Activated naive CD4-positive, alpha-beta T cell treated with anti-CD3 and anti-CD28 coated beads, Interleukin-2, amount 50 U/mL, for 24 hours (primary cell): Measurements from ENCODE around the gene EPHA4.
"Not testable (repeated sequence)": the region's sequence is repeated elsewhere in the genome, so short reads cannot be mapped to it uniquely, and the experiment has no call there.

Experiments
- H3K27ac Mint-ChIP-seq: one replicate; pipeline ENCODE4 v1.8.0; 2021; ENCODE audit warnings: mild to moderate bottlenecking, mixed read lengths
- H3K27me3 Mint-ChIP-seq: one replicate; pipeline ENCODE4 v1.8.0; 2021; ENCODE audit warnings: mixed read lengths
- H3K36me3 Mint-ChIP-seq: one replicate; pipeline ENCODE4 v1.8.0; 2021; ENCODE audit warnings: mixed read lengths
- H3K4me1 Mint-ChIP-seq: one replicate; pipeline ENCODE4 v1.8.0; 2021; ENCODE audit warnings: mixed read lengths
- H3K4me3 Mint-ChIP-seq: one replicate; pipeline ENCODE4 v1.8.0; 2021; ENCODE audit warnings: mild to moderate bottlenecking, mixed read lengths
- H3K9me3 Mint-ChIP-seq: one replicate; pipeline ENCODE4 v1.8.0; 2021; ENCODE audit warnings: mixed read lengths

EPHA4 gene

DNA sequence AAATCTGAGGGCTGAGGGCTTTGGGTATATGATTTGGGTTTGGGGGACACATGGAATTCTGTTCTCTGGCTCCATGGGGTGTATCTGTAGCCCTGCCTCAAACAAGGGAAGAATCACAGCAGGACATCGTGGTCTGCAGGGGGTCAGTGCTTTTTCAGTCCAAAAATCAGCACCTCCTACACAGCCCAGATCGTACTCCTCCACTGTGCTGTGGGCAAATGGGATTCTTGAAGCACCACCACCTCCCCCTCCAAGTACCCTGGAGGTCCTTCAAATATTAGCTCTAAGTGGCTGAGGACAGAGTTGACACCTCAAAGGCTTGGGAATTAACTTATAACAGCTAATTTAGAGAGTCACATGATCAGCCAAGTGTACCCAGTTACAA is 41.5 kb downstream of the EPHA4 start:
- Mint-ChIP-seq H3K27me3 (no peaks in the 10 kb centered on the region), H3K4me1 (peaks cover 54% of the 10 kb centered on the region), H3K27ac (peak overlapping the region; percentile 90), H3K9me3 (no peaks in the 10 kb centered on the region), H3K4me3 (peak overlapping the region; percentile 86), H3K36me3 (no peaks in the 10 kb centered on the region)

DNA sequence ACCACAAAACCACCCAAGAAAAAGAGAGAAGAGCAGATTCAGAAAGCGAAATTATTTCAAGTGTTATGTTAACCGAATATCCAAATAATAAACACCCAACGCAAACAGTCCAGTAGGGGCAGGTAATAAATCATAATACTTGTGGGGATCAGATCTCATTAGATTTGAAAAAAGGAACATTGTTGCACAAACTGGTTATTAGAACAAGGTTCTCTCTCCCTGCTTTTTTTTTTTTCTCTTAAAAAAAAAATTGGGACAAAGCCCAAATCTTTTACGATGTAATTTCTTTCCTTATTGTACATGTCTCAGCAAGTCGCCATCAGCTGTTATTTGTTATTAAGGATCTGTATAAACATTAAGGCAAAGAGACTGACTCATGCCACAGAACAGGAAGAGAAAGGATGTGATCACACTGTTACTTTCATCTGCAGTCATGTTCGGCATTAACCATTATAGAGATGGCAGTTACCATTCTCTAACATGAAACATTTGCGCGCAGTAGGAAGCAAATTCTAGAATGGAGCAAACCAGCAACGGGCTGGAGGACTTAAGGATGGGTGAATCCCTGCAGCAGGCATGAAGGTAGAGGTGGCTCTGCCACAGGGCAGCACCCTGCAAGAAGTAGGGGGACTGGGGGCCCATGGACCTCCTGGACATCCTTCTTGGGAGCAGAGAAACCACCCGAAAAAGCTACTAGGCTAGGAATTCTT is 42.0 kb downstream of the EPHA4 start:
- peak overlapping the region; percentile 86 for H3K4me3 Mint-ChIP-seq
- no peaks in the 10 kb centered on the region for H3K36me3 Mint-ChIP-seq
- no peaks in the 10 kb centered on the region for H3K9me3 Mint-ChIP-seq
- peaks cover 49% of the 10 kb centered on the region for H3K4me1 Mint-ChIP-seq
- H3K27ac Mint-ChIP-seq, result peak overlapping the region; percentile 95
- H3K27me3 Mint-ChIP-seq, result no peaks in the 10 kb centered on the region

DNA sequence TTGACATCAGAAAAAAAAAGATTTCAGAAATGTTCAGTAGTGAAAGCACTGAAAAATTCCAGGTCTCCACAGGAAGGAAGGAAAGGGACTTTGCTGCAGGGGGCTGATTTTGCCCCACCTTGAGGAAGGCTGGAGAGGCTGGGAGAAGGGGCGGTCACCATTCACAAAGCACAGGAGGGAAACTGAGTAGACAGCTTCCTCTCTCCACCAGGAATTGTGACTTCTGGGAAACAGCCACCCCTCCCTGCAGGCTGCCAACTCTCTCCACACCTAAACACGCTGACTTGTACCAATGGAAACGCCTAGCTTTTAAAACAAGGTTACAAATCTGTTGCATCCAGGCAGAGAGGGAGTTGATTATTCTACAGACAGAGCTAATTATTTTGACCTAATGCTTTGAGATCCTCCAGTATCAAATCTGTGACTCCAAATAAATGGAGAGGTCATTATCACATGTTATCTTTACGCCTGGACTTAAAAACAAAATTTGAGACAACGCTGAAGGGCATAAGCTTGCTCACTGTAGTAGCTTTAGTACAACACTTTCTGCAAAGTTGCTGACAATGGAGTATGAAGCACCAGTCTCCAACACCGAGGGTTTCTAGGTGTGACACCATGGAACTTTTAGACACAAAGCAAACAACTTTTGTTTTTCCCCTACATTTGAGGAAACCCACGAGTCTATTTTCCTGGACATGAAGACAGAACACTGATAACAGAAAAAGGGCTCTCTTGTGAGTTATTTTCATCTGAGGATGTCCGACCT is 42.7 kb downstream of the EPHA4 start:
- peak overlapping the region; percentile 95 for H3K27ac Mint-ChIP-seq
- H3K27me3 Mint-ChIP-seq, result no peaks in the 10 kb centered on the region

GRCh38 chr2:221527776-221528309 is 44.3 kb downstream of the EPHA4 start:
- H3K4me3 Mint-ChIP-seq, result peak overlapping the region; percentile 70
- no peaks in the 10 kb centered on the region for H3K36me3 Mint-ChIP-seq
- peaks cover 48% of the 10 kb centered on the region for H3K4me1 Mint-ChIP-seq
- H3K27me3 Mint-ChIP-seq, result no peaks in the 10 kb centered on the region
- H3K9me3 Mint-ChIP-seq, result no peaks in the 10 kb centered on the region
- H3K27ac Mint-ChIP-seq, result peak overlapping the region; percentile 97

More for the DNA sequence above, 42.7 kb downstream of the EPHA4 start:
- no peaks in the 10 kb centered on the region for H3K9me3 Mint-ChIP-seq
- H3K36me3 Mint-ChIP-seq, result no peaks in the 10 kb centered on the region
- H3K4me3 Mint-ChIP-seq, result peak overlapping the region; percentile 86
- H3K4me1 Mint-ChIP-seq, result peaks cover 48% of the 10 kb centered on the region

GRCh38 chr2:221524158-221524557 is 47.9 kb downstream of the EPHA4 start:
- no peak overlapping the region for H3K4me3 Mint-ChIP-seq
- no peak overlapping the region for H3K27ac Mint-ChIP-seq
- H3K27me3 Mint-ChIP-seq, result no peaks in the 10 kb centered on the region

DNA sequence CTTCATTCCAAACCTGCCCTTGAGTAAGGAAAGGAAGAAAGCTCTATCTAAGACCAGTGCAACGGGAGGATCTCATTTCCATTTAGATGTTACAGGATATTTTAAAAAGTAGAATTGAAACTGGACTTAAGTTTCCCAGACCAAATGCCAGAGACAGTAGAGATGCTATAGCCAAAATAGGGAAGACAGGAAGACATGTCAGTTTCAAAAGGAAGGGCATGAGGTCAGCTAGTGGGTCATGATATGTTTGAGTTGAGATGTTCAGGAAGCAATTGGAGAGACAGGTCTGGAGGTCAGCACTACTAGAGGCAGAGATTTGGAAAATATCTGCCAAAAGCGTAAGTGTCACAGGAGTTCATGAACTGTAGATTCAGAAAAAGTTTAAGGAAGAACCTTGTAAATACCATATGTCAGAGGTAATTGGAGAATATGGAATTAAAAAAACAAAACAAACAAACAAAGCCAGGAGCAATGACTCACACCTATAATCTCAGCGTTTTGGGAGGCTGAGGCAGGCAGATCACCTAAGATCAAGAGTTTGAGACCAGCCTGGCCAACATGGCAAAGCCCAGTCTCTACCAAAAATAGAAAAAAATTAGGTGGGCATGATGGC is 50.8 kb downstream of the EPHA4 start:
- Mint-ChIP-seq H3K9me3 (no peaks in the 10 kb centered on the region), H3K4me1 (no peaks in the 10 kb centered on the region), H3K36me3 (peaks cover 2% of the 10 kb centered on the region), H3K27me3 (no peaks in the 10 kb centered on the region), H3K27ac (peak overlapping the region; percentile 36), H3K4me3 (peak overlapping the region; percentile 17)

More at GRCh38 chr2:221524158-221524557, 47.9 kb downstream of the EPHA4 start:
- H3K9me3 Mint-ChIP-seq, result no peaks in the 10 kb centered on the region
- peaks cover 2% of the 10 kb centered on the region for H3K36me3 Mint-ChIP-seq
- peaks cover 24% of the 10 kb centered on the region for H3K4me1 Mint-ChIP-seq

GRCh38 chr2:221518935-221519625 is 53.0 kb downstream of the EPHA4 start:
- H3K4me1 Mint-ChIP-seq, result no peaks in the 10 kb centered on the region
- peaks cover 2% of the 10 kb centered on the region for H3K36me3 Mint-ChIP-seq
- no peaks in the 10 kb centered on the region for H3K9me3 Mint-ChIP-seq
- no peaks in the 10 kb centered on the region for H3K27me3 Mint-ChIP-seq
- peak overlapping the region; percentile 6 for H3K27ac Mint-ChIP-seq
- H3K4me3 Mint-ChIP-seq, result peak overlapping the region; percentile 52

- Mint-ChIP-seq H3K36me3 (peaks cover 2% of the 10 kb centered on the region), H3K9me3 (no peaks in the 10 kb centered on the region), H3K27ac (no peak overlapping the region), H3K27me3 (no peaks in the 10 kb centered on the region), H3K4me3 (no peak overlapping the region), H3K4me1 (no peaks in the 10 kb centered on the region)
Measured at GRCh38 chr2:221518201-221518934, 53.7 kb downstream of the EPHA4 start.

GRCh38 chr2:221517696-221518151 is 54.4 kb downstream of the EPHA4 start:
- no peaks in the 10 kb centered on the region for H3K9me3 Mint-ChIP-seq
- no peak overlapping the region for H3K27ac Mint-ChIP-seq
- H3K4me3 Mint-ChIP-seq, result no peak overlapping the region
- H3K36me3 Mint-ChIP-seq, result peaks cover 2% of the 10 kb centered on the region
- no peaks in the 10 kb centered on the region for H3K27me3 Mint-ChIP-seq
- peaks cover 5% of the 10 kb centered on the region for H3K4me1 Mint-ChIP-seq

DNA sequence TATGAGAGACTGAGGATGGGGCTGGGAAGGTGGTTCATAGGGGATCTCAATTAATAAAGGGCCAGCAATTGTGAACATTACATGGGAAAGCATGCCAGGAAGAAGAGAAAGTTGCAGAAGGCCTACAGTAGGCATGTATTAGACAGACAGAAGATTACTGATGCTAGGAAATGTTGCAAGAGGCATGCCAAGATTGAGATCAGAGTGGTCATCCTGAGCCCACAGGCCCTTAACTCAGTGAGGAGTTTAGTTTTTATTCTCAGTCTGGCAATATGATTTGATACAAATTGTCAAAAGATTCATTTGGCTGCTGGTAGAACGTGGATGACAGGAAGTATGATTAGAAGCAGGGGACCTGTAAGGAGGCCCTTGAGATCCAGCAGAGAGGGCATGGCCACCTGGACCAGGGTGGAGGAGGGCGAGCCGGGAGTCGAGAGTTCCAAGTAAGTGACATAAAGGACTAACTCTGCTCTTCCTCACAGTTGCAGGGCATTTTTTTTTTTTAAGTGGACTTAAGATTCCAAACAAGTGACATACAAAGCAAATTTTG is 54.9 kb downstream of the EPHA4 start:
- H3K9me3 Mint-ChIP-seq, result no peaks in the 10 kb centered on the region
- peaks cover 6% of the 10 kb centered on the region for H3K4me1 Mint-ChIP-seq
- no peak overlapping the region for H3K4me3 Mint-ChIP-seq
- peaks cover 2% of the 10 kb centered on the region for H3K36me3 Mint-ChIP-seq
- no peaks in the 10 kb centered on the region for H3K27me3 Mint-ChIP-seq
- no peak overlapping the region for H3K27ac Mint-ChIP-seq

DNA sequence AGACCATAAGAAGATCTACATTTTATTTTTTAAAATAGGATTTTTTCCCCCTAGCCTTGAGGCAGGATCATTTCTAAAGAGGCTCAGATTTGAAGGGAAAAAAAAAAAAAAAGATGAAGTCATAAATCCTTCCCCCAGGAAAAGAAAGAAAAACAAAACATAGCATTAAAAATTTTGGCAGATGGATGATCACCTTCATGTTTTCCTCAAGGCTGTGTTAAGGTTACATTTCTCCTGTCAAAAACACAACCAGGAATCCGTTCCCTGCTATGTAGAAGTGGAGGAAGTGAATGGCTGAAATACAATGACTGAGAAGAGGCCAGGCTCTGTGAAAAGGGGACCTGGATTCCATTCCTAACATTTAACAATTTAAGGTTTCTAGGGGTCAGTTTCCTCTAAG is 56.2 kb downstream of the EPHA4 start:
- peaks cover 1% of the 10 kb centered on the region for H3K36me3 Mint-ChIP-seq
- H3K4me3 Mint-ChIP-seq, result no peak overlapping the region
- H3K27me3 Mint-ChIP-seq, result no peaks in the 10 kb centered on the region
- H3K27ac Mint-ChIP-seq, result no peak overlapping the region
- no peaks in the 10 kb centered on the region for H3K9me3 Mint-ChIP-seq
- peaks cover 12% of the 10 kb centered on the region for H3K4me1 Mint-ChIP-seq

- peaks cover 1% of the 10 kb centered on the region for H3K36me3 Mint-ChIP-seq
- no peak overlapping the region for H3K27ac Mint-ChIP-seq
- H3K27me3 Mint-ChIP-seq, result no peaks in the 10 kb centered on the region
- H3K4me1 Mint-ChIP-seq, result peaks cover 12% of the 10 kb centered on the region
- H3K9me3 Mint-ChIP-seq, result no peaks in the 10 kb centered on the region
- no peak overlapping the region for H3K4me3 Mint-ChIP-seq
Measured at GRCh38 chr2:221514305-221515040, 57.6 kb downstream of the EPHA4 start.

- Mint-ChIP-seq H3K27ac (no peak overlapping the region), H3K4me3 (no peak overlapping the region), H3K36me3 (peaks cover 1% of the 10 kb centered on the region)
Measured at GRCh38 chr2:221513232-221513631, 58.9 kb downstream of the EPHA4 start.

GRCh38 chr2:221511325-221511724 is 60.8 kb downstream of the EPHA4 start:
- not testable (repeated sequence) for H3K27ac Mint-ChIP-seq, H3K4me3 Mint-ChIP-seq, H3K36me3 Mint-ChIP-seq, H3K27me3 Mint-ChIP-seq, H3K9me3 Mint-ChIP-seq
- H3K4me1 Mint-ChIP-seq, result peaks cover 12% of the 10 kb centered on the region

More at GRCh38 chr2:221513232-221513631, 58.9 kb downstream of the EPHA4 start:
- peaks cover 12% of the 10 kb centered on the region for H3K4me1 Mint-ChIP-seq
- H3K27me3 Mint-ChIP-seq, result no peaks in the 10 kb centered on the region
- H3K9me3 Mint-ChIP-seq, result no peaks in the 10 kb centered on the region
